PFSK-1 (cell line): ENCODE measurements around the gene HBB.

Source experiments
- POLR2AphosphoS5 ChIP-seq: IDR thresholded peaks from 2 replicates; pipeline ENCODE4 v1.6.1; 2012; ENCODE audit warnings: low read depth, mild to moderate bottlenecking, control low read depth, low read length, moderate library complexity
- SIN3A ChIP-seq: IDR thresholded peaks from 2 replicates; pipeline ENCODE4 v1.6.1; 2012; ENCODE audit warnings: mild to moderate bottlenecking, low read length, moderate library complexity, borderline replicate concordance; ENCODE audit not compliant: insufficient read depth
- TAF1 ChIP-seq: IDR thresholded peaks from 2 replicates; pipeline ENCODE4 v1.6.1; 2012; ENCODE audit warnings: low read length, control low read depth, borderline replicate concordance; ENCODE audit not compliant: insufficient read depth
- TF ChIP-seq, protein P1 (sequence below), 2 experiments: IDR thresholded peaks; 2 replicates each; pipeline versions ENCODE4 v1.6.1 to v1.8.0; 2011 to 2012; ENCODE audit warnings: low read depth in 2 of 2, low read length in 2 of 2, control low read depth in 1 of 2, inconsistent platforms in 1 of 2, mild to moderate bottlenecking in 1 of 2, moderate library complexity in 1 of 2; ENCODE audit not compliant: insufficient read depth in 1 of 2

DNA sequence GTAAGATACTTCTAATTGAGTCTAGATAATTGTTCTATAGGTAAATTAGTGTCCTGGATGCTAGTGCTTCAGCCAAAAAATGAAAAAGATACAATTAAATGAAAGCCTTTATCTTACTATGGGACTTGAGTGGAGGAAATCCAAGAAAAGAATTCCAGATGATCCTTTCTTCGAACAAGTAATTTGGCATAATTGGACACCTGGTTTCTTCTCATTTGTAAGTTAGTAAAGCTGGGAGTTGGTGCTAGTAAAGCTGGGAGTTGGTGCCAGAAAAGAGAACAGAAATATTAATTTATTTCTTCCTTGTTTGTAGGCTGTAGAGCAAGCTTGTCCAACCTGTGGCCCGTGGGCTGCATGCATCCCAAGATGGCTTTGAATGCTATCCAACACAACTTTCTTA is 38.7 kb downstream of the HBB start:
- TF ChIP-seq TAF1: no peak
- no peak for TF ChIP-seq SIN3A
- TF ChIP-seq POLR2AphosphoS5: no peak
- TF ChIP-seq, protein P1, sequence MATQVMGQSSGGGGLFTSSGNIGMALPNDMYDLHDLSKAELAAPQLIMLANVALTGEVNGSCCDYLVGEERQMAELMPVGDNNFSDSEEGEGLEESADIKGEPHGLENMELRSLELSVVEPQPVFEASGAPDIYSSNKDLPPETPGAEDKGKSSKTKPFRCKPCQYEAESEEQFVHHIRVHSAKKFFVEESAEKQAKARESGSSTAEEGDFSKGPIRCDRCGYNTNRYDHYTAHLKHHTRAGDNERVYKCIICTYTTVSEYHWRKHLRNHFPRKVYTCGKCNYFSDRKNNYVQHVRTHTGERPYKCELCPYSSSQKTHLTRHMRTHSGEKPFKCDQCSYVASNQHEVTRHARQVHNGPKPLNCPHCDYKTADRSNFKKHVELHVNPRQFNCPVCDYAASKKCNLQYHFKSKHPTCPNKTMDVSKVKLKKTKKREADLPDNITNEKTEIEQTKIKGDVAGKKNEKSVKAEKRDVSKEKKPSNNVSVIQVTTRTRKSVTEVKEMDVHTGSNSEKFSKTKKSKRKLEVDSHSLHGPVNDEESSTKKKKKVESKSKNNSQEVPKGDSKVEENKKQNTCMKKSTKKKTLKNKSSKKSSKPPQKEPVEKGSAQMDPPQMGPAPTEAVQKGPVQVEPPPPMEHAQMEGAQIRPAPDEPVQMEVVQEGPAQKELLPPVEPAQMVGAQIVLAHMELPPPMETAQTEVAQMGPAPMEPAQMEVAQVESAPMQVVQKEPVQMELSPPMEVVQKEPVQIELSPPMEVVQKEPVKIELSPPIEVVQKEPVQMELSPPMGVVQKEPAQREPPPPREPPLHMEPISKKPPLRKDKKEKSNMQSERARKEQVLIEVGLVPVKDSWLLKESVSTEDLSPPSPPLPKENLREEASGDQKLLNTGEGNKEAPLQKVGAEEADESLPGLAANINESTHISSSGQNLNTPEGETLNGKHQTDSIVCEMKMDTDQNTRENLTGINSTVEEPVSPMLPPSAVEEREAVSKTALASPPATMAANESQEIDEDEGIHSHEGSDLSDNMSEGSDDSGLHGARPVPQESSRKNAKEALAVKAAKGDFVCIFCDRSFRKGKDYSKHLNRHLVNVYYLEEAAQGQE (IDR thresholded peaks at IDR 0.05; ENCODE audit: insufficient read depth in 1 of 2, low read depth in 2 of 2, low read length in 2 of 2): no peak
